GM12864 (cell line): ENCODE measurements around the gene RBM22.

Source experiments
- DNase-seq: peaks from one replicate; pipeline ENCODE4 v3.0.0-alpha.2; 2011; ENCODE audit warnings: low read depth
- H3K4me3 ChIP-seq: 2 replicates; pipeline ENCODE4 v1.5.1; 2011; ENCODE audit warnings: mild to moderate bottlenecking, low read depth, low read length, control low read depth
- CTCF ChIP-seq: IDR thresholded peaks from 2 replicates; pipeline ENCODE4 v1.5.1; 2011; ENCODE audit warnings: low read depth, mild to moderate bottlenecking, moderate library complexity, low read length, control low read depth, inconsistent platforms; ENCODE audit errors: missing control alignments

RBM22 gene

DNA sequence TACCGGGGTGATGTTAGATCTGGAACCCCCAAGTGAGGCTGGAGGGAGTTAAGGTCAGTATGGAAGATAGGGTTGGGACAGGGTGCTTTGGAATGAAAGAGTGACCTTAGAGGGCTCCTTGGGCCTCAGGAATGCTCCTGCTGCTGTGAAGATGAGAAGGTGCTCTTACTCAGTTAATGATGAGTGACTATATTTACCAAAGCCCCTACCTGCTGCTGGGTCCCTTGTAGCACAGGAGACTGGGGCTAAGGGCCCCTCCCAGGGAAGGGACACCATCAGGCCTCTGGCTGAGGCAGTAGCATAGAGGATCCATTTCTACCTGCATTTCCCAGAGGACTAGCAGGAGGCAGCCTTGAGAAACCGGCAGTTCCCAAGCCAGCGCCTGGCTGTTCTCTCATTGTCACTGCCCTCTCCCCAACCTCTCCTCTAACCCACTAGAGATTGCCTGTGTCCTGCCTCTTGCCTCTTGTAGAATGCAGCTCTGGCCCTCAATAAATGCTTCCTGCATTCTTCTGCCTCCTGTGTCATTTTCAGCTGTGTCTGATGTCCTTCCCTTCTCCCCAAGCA lies 42.1 kb downstream of the RBM22 start:
- H3K4me3 ChIP-seq: no peak overlapping the region
- no peak for TF ChIP-seq CTCF
- no peak for DNase-seq

DNA sequence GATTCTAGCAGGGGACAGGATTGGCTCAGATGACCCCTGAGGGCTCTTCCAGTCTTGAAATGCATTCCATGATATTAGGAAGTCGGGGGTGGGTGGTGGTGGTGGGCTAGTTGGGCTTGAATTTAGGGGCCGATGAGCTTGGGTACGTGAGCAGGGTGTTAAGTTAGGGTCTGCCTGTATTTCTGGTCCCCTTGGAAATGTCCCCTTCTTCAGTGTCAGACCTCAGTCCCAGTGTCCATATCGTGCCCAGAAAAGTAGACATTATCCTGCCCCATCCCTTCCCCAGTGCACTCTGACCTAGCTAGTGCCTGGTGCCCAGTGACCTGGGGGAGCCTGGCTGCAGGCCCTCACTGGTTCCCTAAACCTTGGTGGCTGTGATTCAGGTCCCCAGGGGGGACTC lies 42.7 kb downstream of the RBM22 start:
- no peak for TF ChIP-seq CTCF
- H3K4me3 ChIP-seq: no peak overlapping the region
- DNase-seq: no peak

DNA sequence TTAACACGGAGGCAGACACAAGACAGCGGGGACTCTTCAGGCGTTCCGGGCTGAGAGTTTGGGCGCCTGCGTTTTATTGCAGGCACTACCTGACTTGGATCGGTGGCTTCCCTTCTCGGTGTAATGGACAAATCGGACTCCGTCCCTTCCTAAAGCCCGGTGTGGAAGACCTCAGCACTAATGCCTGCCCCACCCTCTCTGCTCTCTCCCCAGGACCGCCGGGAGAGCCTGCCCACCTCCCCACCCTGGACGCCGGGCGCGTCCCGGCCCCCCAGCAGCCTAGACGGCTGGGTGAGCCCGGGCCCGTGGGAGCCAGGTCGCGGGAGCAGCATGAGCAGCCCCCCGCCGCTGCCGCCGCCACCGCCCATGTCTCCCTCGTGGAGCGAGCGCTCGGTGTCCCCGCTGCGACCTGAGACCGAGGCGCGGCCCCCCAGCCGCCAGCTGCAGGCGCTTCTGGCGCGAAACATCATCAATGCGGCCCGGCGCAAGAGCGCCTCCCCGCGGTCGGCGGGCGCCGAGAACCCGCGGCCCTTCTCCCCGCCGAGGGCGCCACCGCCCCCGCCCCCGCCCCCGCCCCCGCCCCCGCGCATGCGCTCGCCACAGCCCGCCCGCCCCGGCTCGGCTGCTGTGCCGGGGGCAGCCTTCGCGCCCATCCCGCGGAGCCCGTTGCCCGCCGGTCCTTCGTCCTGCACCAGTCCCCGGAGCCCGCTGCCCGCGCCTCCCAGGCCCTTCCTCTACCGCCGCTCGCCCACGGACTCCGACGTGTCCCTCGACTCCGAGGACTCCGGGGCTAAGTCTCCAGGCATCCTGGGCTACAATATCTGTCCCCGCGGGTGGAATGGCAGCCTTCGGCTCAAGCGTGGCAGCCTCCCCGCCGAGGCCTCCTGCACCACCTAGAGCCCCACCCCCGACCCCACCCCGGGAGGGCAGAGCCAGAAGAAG lies 44.4 kb downstream of the RBM22 start:
- H3K4me3 ChIP-seq: peak overlapping the region; percentile 57
- TF ChIP-seq CTCF: peak; percentile 61
- no peak for DNase-seq

DNA sequence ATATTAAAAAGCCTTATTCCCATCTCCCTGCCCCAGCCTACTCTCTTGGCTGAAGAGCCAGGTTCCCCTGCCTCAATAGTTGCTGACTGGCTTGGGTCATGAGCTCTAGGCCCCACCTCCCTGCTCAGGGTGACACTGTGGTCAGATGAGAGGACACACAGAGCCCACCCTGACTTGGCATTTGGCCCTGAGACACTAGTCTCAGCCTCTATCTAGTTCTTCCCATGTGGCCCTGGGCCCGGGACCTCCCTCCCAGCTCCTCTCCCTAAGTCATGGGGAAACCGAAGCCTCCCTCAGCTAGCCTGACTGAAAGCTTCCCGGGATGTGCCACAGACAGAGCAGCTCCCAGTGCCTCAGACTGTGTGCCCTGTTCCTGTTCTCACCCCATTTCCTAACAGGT lies 45.6 kb downstream of the RBM22 start:
- no peak overlapping the region for H3K4me3 ChIP-seq
- no peak for DNase-seq
- no peak for TF ChIP-seq CTCF

DNA sequence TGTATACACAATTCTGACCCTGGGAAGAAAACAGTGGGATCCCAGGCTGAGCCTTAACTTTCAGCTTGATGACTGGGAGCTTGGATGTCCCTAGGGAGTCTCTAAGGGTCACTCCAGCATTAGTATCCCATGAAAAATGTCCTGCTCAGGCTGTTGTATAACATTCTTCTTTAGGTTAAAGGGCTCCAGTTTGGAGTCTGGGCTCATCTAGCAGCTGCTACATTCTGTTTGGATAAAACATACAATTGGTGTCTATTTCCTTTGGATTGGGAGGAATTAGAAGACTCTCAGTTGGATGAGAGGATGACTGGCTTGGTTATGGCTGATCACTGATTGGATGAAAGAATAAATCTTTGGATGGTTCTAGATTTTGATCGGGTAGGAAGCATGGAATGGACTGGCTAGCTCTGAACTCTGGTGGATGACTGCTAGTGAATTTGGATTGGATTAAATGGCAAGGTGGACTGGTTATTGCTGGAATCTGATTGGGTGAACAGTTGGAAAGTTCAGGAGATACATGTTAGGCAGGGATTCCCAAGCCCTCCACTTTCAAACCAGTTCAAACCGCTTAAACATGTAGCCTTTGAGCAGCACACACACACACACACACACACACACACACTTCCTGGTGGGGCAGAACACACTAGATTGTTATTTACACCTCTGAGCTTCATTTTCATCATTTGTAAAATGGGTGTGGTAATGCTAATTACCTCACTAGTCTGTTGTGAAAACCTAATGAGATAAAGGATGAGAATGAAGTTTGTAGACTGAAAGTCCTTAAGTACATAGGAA lies 46.9 kb downstream of the RBM22 start:
- TF ChIP-seq CTCF: no peak
- no peak for DNase-seq
- H3K4me3 ChIP-seq: no peak overlapping the region

GRCh38 chr5:150653145-150653761 lies 47.6 kb downstream of the RBM22 start:
- no peak for TF ChIP-seq CTCF
- no peak overlapping the region for H3K4me3 ChIP-seq
- DNase-seq: no peak
